Heart right ventricle (tissue), 16 donors: ENCODE results near the gene SEC14L6. TPM values are rescaled to one million over a fixed set of nuclear protein-coding genes. Genes with fewer than 3 reads are reported as not detected.
"Not testable (repeated sequence)": the region's sequence is repeated elsewhere in the genome, so short reads cannot be mapped to it uniquely, and the experiment has no call there.

Source experiments
- ATAC-seq, 8 donors: fragments of 200-7000 bp; cut with Tn5 transposase; one replicate each; pipeline ENCODE4 v1.9.1; 2020; ENCODE audit warnings: mild to moderate bottlenecking in 8 of 8, moderate library complexity in 8 of 8, moderate number of reproducible peaks in 1 of 8
- DNase-seq, 2 donors: peaks; one replicate each; pipeline ENCODE4 v3.0.0-alpha.2; 2020
- H3K27ac ChIP-seq, 10 donors: fragments of 200-600 bp; sonication (generic) in 2 of 10; one replicate each; pipeline versions ENCODE4 v1.5.0 to v1.8.0; 2020 to 2022; ENCODE audit warnings: mild to moderate bottlenecking in 3 of 10
- H3K27me3 ChIP-seq, 7 donors: fragments of 200-600 bp; one replicate each; pipeline ENCODE4 v1.8.0; 2021 to 2022; ENCODE audit warnings: mild to moderate bottlenecking in 2 of 7
- H3K36me3 ChIP-seq, 9 donors: fragments of 200-600 bp; sonication (generic) in 1 of 9; one replicate each; pipeline versions ENCODE4 v1.5.0 to v1.8.0; 2020 to 2022; ENCODE audit warnings: mild to moderate bottlenecking in 2 of 9
- H3K4me1 ChIP-seq, 9 donors: fragments of 200-600 bp; sonication (generic) in 1 of 9; one replicate each; pipeline versions ENCODE4 v1.5.0 to v1.8.0; 2020 to 2022; ENCODE audit warnings: mild to moderate bottlenecking in 4 of 9
- H3K4me3 ChIP-seq, 10 donors: fragments of 200-600 bp; sonication (generic) in 2 of 10; one replicate each; pipeline versions ENCODE4 v1.5.0 to v1.8.0; 2020 to 2022; ENCODE audit warnings: mild to moderate bottlenecking in 7 of 10, moderate library complexity in 2 of 10
- H3K9me3 ChIP-seq, 11 donors: fragments of 200-600 bp in 10 of 11; sonication (generic) in 2 of 11; one replicate each; pipeline versions ENCODE4 v1.5.0 to v1.8.0; 2013 to 2022; ENCODE audit warnings: mild to moderate bottlenecking in 2 of 11, control low read depth in 1 of 11, moderate library complexity in 1 of 11
- WGBS, 2 donors: extraction: QIAGEN DNeasy Blood & Tissue Kit; methylation state at CpG; one replicate each; pipeline ENCODE4 v1.1.7; 2013; ENCODE audit warnings: inconsistent platforms in 1 of 2; 5-methylcytosine and 5-hydroxymethylcytosine counted together
- intact Hi-C, 10 donors: fragments of 100-400 bp; cut with DNase I; formaldehyde crosslinking; loops; one replicate each; pipeline versions ENCODE4 v1.11.1 to v1.14.2; 2022
- polyA plus RNA-seq, 2 donors: library from polyadenylated mRNA; stranded (reverse); fragments of 200-250 nt; gene quantifications; one replicate each; pipeline ENCODE4 v1.2.3, GENCODE V29; 2013
- total RNA-seq, 10 donors: library from RNA; stranded (reverse); fragmentation: NEBNext Ultra II Directional in 3 of 10; extraction: Animal tissue kit (Norgen Biotek cat#: 25700) in 3 of 10; gene quantifications; one replicate each; pipeline versions ENCODE4 v1.2.1 to v1.2.4, GENCODE V29; 2021 to 2023
- TF ChIP-seq, protein P1 (sequence below), 9 donors: fragments of 200-600 bp; sonication (generic) in 2 of 9; IDR thresholded peaks; one replicate each; pipeline versions ENCODE4 v1.5.0 to v1.8.0; 2021 to 2022; ENCODE audit warnings: antibody characterized with exemption in 9 of 9, mild to moderate bottlenecking in 5 of 9, moderate library complexity in 1 of 9
- donor health status: Arrhythmogenic right ventricular cardiomyopathy.
- donor health status: ischemic (EF 13 %, LVEDD 7.1; RV severe dilation, severe dysfunction).
- donor health status: healthy with polysubstance abuse.
- donor health status: DM: no; HTN: yes; CAD: no.
- donor health status: DM: no; HTN: no; CAD: no.
- donor health status: ischemic (EF 25% LVEDD 6.9; RV normal size, moderate dysfunction).
- donor health status: ischemic (EF 25% LVEDD 5.7; RV mildly dilated, moderate dysfunction).
- donor health status: healthy.
- donor health status: DM: yes; HTN: yes; CAD: no.
- donor health status: Ischemic cardiomyopathy.
- donor health status: ischemic (EF 35%, LVEDD 5.7; RV mildly dilated, moderate dysfunction).
- donor health status: nonischemic (EF 11% LVEDD 7.7; RV severe dilation, severe dysfunction).
- donor health status: DM: yes; HTN: yes; CAD: no.
- donor health status: PGD.
- donor health status: ischemic (EF 29% LVEDD 5.4; RV normal size, mild dysfunction).
- donor health status: nonischemic (EF 23%, LVEDD 6.1; RV moderate dilation, normal function).

SEC14L6 gene
- total and polyA plus RNA-seq, 12 donors = 0.11 to 0.37 (median 0.25) TPM; not detected in 7

DNA sequence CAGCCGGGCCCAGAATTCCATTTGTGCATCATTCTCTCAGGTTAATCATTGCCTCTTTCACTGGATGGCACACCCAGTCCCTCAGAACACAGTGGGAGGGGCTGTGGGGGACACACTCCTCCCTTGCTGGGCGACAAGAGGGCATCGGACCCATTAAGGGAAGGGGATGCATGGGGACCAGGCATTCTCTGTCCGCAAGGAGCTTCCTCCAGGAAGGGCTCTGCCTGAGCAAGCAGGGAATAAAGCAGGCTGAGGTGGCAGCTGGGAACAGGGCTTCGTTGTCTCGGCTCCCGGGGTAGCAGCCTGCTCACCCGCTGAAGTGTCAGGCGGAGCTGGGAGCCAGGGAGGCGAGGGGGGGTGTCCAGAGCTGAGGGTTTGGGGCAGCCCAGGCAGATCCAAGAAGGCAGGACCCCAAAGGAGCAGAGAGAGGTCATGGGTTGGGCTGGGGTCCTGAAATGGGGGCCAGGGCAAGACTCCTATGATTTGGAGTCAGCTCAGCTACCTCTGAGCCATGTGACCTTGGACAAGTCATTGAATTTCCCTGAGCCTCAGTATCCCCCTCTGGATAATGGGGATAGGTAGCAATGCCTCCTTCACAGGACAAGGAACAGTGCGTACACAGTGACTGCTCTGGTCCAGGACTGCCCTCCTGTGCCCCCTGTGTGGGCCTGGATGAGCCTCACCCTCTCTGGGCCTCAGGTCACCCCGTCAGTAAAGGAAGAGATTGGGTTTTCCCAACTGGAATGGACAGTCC is 26.5 kb upstream of the SEC14L6 start:
- intact Hi-C loops = no loop called here
- WGBS, 2 donors = 38 to 44% methylated on average over 12 of the region's 12 CpGs

GRCh38 chr22:30572210-30572609 is 25.7 kb upstream of the SEC14L6 start:
- Histone ChIP-seq H3K4me3 (no peak overlapping the region), H3K36me3 (peaks cover 0 to 19% (median 15%) of the 10 kb centered on the region in 9 donors), H3K4me1 (peaks cover 0 to 18% (median 13%) of the 10 kb centered on the region in 9 donors), H3K27me3 (peaks cover 0 to 22% (median 8%) of the 10 kb centered on the region in 7 donors), H3K9me3 (no peaks in the 10 kb centered on the region), H3K27ac (no peak overlapping the region)
- 70 to 84% methylated on average over 6 of the region's 6 CpGs for WGBS, 2 donors
- TF ChIP-seq, protein P1, sequence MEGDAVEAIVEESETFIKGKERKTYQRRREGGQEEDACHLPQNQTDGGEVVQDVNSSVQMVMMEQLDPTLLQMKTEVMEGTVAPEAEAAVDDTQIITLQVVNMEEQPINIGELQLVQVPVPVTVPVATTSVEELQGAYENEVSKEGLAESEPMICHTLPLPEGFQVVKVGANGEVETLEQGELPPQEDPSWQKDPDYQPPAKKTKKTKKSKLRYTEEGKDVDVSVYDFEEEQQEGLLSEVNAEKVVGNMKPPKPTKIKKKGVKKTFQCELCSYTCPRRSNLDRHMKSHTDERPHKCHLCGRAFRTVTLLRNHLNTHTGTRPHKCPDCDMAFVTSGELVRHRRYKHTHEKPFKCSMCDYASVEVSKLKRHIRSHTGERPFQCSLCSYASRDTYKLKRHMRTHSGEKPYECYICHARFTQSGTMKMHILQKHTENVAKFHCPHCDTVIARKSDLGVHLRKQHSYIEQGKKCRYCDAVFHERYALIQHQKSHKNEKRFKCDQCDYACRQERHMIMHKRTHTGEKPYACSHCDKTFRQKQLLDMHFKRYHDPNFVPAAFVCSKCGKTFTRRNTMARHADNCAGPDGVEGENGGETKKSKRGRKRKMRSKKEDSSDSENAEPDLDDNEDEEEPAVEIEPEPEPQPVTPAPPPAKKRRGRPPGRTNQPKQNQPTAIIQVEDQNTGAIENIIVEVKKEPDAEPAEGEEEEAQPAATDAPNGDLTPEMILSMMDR (IDR thresholded peaks at IDR 0.05) = no peak
- intact Hi-C loops = no loop called here
- no peak for DNase-seq
- ATAC-seq = no peak

More for the DNA sequence above, 26.5 kb upstream of the SEC14L6 start:
- DNase-seq = no peak
- peaks cover 0 to 27% (median 19%) of the 10 kb centered on the region in 9 donors for H3K36me3 ChIP-seq
- no peak for ATAC-seq
- H3K4me1 ChIP-seq = peaks cover 0 to 18% (median 13%) of the 10 kb centered on the region in 9 donors
- no peaks in the 10 kb centered on the region for H3K9me3 ChIP-seq
- H3K4me3 ChIP-seq = no peak overlapping the region
- no peak overlapping the region for H3K27ac ChIP-seq
- TF ChIP-seq, protein P1 (IDR thresholded peaks at IDR 0.05) = no peak
- peaks cover 0 to 18% (median 3%) of the 10 kb centered on the region in 7 donors for H3K27me3 ChIP-seq

GRCh38 chr22:30569674-30570202 is 23.2 kb upstream of the SEC14L6 start:
- no peak for ATAC-seq
- peaks cover 0 to 26% (median 11%) of the 10 kb centered on the region in 7 donors for H3K27me3 ChIP-seq
- TF ChIP-seq, protein P1 (IDR thresholded peaks at IDR 0.05) = no peak
- peaks cover 0 to 1% (median 0%) of the 10 kb centered on the region in 9 donors for H3K4me1 ChIP-seq
- 90 to 92% methylated on average over 10 of the region's 10 CpGs for WGBS, 2 donors
- H3K9me3 ChIP-seq = no peaks in the 10 kb centered on the region
- H3K4me3 ChIP-seq = no peak overlapping the region
- H3K36me3 ChIP-seq = no peaks in the 10 kb centered on the region
- no peak for DNase-seq
- no peak overlapping the region for H3K27ac ChIP-seq
- intact Hi-C loops = no loop called here

- ATAC-seq (no peak), DNase-seq (no peak)
- no peaks in the 10 kb centered on the region for H3K4me1 ChIP-seq
- TF ChIP-seq, protein P1 (IDR thresholded peaks at IDR 0.05) = no peak
- no peak overlapping the region for H3K4me3 ChIP-seq
- intact Hi-C loops = no loop called here
- 57 to 62% methylated on average over 10 of the region's 10 CpGs for WGBS, 2 donors
- no peaks in the 10 kb centered on the region for H3K36me3 ChIP-seq
- H3K9me3 ChIP-seq = no peaks in the 10 kb centered on the region
- H3K27ac ChIP-seq = no peak overlapping the region
- H3K27me3 ChIP-seq = peaks cover 0 to 22% (median 6%) of the 10 kb centered on the region in 7 donors
Measured at GRCh38 chr22:30568137-30568805, 21.7 kb upstream of the SEC14L6 start.

- peaks cover 0 to 26% (median 6%) of the 10 kb centered on the region in 7 donors for H3K27me3 ChIP-seq
- DNase-seq, H3K27ac ChIP-seq, H3K4me3 ChIP-seq, ATAC-seq, H3K4me1 ChIP-seq, H3K36me3 ChIP-seq, H3K9me3 ChIP-seq, intact Hi-C loops: not testable (repeated sequence)
- 89 to 93% methylated on average over 6 of the region's 6 CpGs for WGBS, 2 donors
Measured at GRCh38 chr22:30567277-30567676, 20.7 kb upstream of the SEC14L6 start.
